Measurements from ENCODE around the gene TRIM9.
A peak's percentile ranks its signal among the peaks of the same experiment; 100 is the strongest.

Gene TRIM9

DNA sequence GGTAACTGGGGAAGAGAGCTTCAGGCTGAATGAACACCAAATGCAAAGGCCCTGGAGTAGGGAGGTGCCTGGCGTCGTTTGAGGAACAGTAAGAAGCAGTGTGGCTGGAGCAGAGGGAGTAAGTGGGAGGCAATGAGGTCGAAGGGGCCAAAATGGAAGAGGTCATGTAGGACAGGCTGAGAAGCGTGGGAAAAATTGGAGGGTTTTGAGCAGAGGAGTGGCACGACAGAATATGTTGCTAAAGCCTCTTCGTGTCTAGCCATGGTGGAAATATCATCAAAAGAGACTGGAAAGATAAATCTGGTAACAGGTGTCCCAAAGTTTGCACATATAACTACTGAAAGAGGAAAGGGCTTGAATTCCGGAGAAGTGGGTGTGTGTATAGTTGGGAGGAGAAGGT, 1.9 kb downstream of the TRIM9 start:
- no peak overlapping the region for H3K27ac ChIP-seq
- H3K36me3 ChIP-seq, result no peaks in the 10 kb centered on the region
- H3K4me1 ChIP-seq (ENCODE audit: control insufficient read depth in 1 of 2, insufficient read depth in 1 of 2, low read depth in 1 of 2, low read length in 1 of 2), result peaks cover 26 to 30% of the 10 kb centered on the region in 2 experiments
- no peaks in the 10 kb centered on the region for H3K9me3 ChIP-seq
- TF ChIP-seq, protein P1, sequence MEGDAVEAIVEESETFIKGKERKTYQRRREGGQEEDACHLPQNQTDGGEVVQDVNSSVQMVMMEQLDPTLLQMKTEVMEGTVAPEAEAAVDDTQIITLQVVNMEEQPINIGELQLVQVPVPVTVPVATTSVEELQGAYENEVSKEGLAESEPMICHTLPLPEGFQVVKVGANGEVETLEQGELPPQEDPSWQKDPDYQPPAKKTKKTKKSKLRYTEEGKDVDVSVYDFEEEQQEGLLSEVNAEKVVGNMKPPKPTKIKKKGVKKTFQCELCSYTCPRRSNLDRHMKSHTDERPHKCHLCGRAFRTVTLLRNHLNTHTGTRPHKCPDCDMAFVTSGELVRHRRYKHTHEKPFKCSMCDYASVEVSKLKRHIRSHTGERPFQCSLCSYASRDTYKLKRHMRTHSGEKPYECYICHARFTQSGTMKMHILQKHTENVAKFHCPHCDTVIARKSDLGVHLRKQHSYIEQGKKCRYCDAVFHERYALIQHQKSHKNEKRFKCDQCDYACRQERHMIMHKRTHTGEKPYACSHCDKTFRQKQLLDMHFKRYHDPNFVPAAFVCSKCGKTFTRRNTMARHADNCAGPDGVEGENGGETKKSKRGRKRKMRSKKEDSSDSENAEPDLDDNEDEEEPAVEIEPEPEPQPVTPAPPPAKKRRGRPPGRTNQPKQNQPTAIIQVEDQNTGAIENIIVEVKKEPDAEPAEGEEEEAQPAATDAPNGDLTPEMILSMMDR (IDR thresholded peaks at IDR 0.05), result no peak
- H3K27me3 ChIP-seq, result peaks cover 69% of the 10 kb centered on the region
- peak overlapping the region; percentile 88 to 92 for H3K4me3 ChIP-seq (ENCODE audit: low read depth in 1 of 2, low read length in 1 of 2)

DNA sequence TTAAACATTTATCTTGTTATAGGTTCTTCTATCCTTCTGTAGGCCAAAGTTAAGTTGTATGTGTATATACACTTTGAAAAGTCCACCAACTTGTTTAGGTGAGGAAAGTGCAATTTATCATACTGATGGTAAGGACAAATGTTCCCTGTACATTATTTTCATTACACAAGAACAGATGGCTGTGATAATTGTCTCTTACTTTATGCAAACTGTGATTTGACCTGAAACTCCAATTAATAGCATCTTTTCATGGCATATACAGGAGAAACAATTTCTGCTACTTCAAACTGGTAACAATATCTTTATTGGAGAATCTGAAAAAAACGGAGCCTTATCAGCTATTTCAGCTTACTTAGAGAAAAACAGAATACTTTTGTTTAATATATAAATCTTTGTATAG, 5.6 kb downstream of the TRIM9 start:
- no peak overlapping the region for H3K4me3 ChIP-seq (ENCODE audit: low read depth in 1 of 2, low read length in 1 of 2)
- H3K4me1 ChIP-seq (ENCODE audit: control insufficient read depth in 1 of 2, insufficient read depth in 1 of 2, low read depth in 1 of 2, low read length in 1 of 2), result peaks cover 13% of the 10 kb centered on the region in 2 experiments
- H3K27ac ChIP-seq, result no peak overlapping the region
- peaks cover 32% of the 10 kb centered on the region for H3K27me3 ChIP-seq
- H3K9me3 ChIP-seq, result no peaks in the 10 kb centered on the region
- TF ChIP-seq, protein P1 (IDR thresholded peaks at IDR 0.05), result no peak
- H3K36me3 ChIP-seq, result no peaks in the 10 kb centered on the region

DNA sequence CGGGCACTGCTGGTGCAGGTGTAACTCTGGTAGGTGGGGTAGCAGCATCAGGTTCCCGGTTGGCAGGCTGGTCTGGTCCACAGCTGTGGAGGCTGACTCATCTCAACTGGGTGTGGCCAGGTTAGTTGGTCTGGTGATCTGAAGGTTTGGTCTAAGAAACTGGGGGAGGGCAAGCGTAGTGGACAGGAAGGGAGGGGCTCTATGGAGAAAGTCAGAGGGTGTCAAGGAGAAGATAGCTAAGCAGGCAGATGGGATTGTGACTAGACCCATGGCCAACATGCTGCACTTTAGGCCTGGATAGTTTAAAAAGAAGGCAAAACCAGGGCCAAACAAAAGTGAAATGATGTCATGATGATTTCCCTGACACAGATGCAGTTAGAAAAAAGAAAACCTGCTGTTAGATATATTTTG, 7.9 kb downstream of the TRIM9 start:
- TF ChIP-seq, protein P1 (IDR thresholded peaks at IDR 0.05), result no peak
- H3K36me3 ChIP-seq, result no peaks in the 10 kb centered on the region
- no peaks in the 10 kb centered on the region for H3K4me1 ChIP-seq (ENCODE audit: control insufficient read depth in 1 of 2, insufficient read depth in 1 of 2, low read depth in 1 of 2, low read length in 1 of 2)
- H3K27me3 ChIP-seq, result peaks cover 10% of the 10 kb centered on the region
- no peaks in the 10 kb centered on the region for H3K9me3 ChIP-seq
- H3K4me3 ChIP-seq (ENCODE audit: low read depth in 1 of 2, low read length in 1 of 2), result no peak overlapping the region
- H3K27ac ChIP-seq, result no peak overlapping the region

DNA sequence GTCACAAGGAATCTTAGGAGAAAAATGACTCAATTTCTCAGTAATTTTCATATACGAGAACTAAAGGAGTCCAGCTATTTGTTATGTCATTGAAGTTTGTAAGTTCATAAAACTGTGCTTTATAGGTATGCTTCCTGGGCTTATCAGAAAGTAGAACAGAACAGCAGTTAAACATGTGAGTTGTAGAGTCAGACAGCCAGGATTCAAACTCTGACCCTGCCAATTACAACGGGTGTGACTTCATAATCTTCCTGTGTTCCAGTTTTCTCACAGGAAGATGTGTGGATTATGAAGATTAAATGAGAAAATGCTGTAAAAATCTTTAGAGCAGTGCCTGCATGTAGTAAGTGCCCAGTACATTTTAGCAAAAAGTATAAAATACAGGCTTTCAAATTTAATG, 8.9 kb downstream of the TRIM9 start:
- Histone ChIP-seq H3K4me3 (ENCODE audit: low read depth in 1 of 2, low read length in 1 of 2) (no peak overlapping the region), H3K36me3 (no peaks in the 10 kb centered on the region), H3K4me1 (ENCODE audit: control insufficient read depth in 1 of 2, insufficient read depth in 1 of 2, low read depth in 1 of 2, low read length in 1 of 2) (no peaks in the 10 kb centered on the region), H3K9me3 (no peaks in the 10 kb centered on the region), H3K27me3 (no peaks in the 10 kb centered on the region), H3K27ac (no peak overlapping the region)
- TF ChIP-seq, protein P1 (IDR thresholded peaks at IDR 0.05), result no peak

DNA sequence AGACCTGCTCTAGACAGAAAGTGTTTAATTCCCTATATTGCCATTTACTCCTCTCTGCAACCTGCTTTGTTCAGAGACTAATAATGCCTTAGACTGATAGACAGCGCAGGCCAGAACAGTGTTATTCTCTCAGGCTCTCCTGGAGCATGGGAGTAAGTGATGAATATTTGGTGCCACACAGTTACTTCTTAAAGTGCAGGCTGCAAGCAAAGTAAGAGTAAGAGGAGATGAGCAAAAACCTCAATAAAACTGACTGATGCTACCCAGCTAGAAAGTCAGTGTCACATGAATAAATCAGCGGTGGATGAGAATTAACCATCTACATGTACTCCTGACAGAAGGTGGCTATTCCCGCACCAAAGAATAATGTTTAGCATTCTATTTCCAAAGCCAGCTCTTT, 9.9 kb downstream of the TRIM9 start:
- Histone ChIP-seq H3K4me1 (ENCODE audit: control insufficient read depth in 1 of 2, insufficient read depth in 1 of 2, low read depth in 1 of 2, low read length in 1 of 2) (no peaks in the 10 kb centered on the region), H3K27ac (no peak overlapping the region), H3K36me3 (no peaks in the 10 kb centered on the region), H3K9me3 (no peaks in the 10 kb centered on the region), H3K27me3 (no peaks in the 10 kb centered on the region), H3K4me3 (ENCODE audit: low read depth in 1 of 2, low read length in 1 of 2) (no peak overlapping the region)
- TF ChIP-seq, protein P1 (IDR thresholded peaks at IDR 0.05), result no peak

DNA sequence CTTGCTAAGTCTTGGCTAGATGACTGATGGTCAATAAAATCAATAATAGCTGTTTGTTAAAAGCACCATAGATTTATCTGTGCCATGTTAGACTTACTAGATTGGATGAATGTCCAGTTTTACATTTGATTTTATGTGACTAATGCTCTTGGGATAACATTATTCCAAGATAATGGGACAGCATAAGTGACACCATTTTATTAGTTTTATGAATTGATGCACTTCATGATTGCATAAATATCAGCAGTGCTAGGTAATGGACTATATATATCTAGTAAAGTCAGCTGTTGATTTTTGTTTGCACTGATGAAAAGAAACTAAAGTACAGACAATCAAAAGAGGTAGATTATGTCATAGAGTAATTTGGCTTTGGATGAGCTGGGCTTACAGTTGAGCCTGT, 10.4 kb downstream of the TRIM9 start:
- Histone ChIP-seq H3K27ac (no peak overlapping the region), H3K36me3 (no peaks in the 10 kb centered on the region), H3K27me3 (no peaks in the 10 kb centered on the region), H3K4me3 (ENCODE audit: low read depth in 1 of 2, low read length in 1 of 2) (no peak overlapping the region), H3K9me3 (no peaks in the 10 kb centered on the region), H3K4me1 (ENCODE audit: control insufficient read depth in 1 of 2, insufficient read depth in 1 of 2, low read depth in 1 of 2, low read length in 1 of 2) (peaks cover 4% of the 10 kb centered on the region in 2 experiments)
- TF ChIP-seq, protein P1 (IDR thresholded peaks at IDR 0.05), result no peak

Measured in neutrophil (primary cell).